Kidney (tissue), 14 donors: ENCODE results near the gene KCNJ13. TPM values are rescaled to one million over a fixed set of nuclear protein-coding genes. Genes with fewer than 3 reads are reported as not detected.
A peak's percentile ranks its signal among the peaks of the same experiment; 100 is the strongest.

Experiments
- DNase-seq, 5 donors: peaks; one replicate each; pipeline ENCODE4 v3.0.0-alpha.2; 2013 to 2020
- FAIRE-seq: peaks from 2 replicates; lab custom pipeline; 2012; peaks lifted over from hg19 to GRCh38; lab: Jason Lieb, UNC
- H3K27ac ChIP-seq, 2 donors: one replicate each; pipeline ENCODE4 v1.7.0; 2013; ENCODE audit warnings: low read depth in 2 of 2, low read length in 2 of 2, inconsistent platforms in 1 of 2
- H3K27me3 ChIP-seq: one replicate; pipeline ENCODE4 v1.7.1; 2013; ENCODE audit warnings: low read length, inconsistent platforms; ENCODE audit not compliant: control insufficient read depth, insufficient read depth
- H3K36me3 ChIP-seq, 3 donors: one replicate each; pipeline versions ENCODE4 v1.7.0 to v1.7.1; 2013; ENCODE audit warnings: low read length in 3 of 3, control low read depth in 1 of 3, inconsistent platforms in 1 of 3; ENCODE audit not compliant: insufficient read depth in 3 of 3, control insufficient read depth in 2 of 3
- H3K4me1 ChIP-seq, 3 donors: one replicate each; pipeline versions ENCODE4 v1.7.0 to v1.7.1; 2013; ENCODE audit warnings: low read length in 3 of 3, inconsistent platforms in 1 of 3, low read depth in 1 of 3; ENCODE audit not compliant: control insufficient read depth in 2 of 3, insufficient read depth in 2 of 3
- H3K4me3 ChIP-seq, 3 donors: one replicate each; pipeline versions ENCODE4 v1.7.0 to v1.8.1; 2013; ENCODE audit warnings: low read length in 3 of 3, control low read depth in 1 of 3, inconsistent platforms in 1 of 3
- H3K9ac ChIP-seq, 3 donors: one replicate each; pipeline versions ENCODE4 v1.7.0 to v1.7.1; 2013; ENCODE audit warnings: low read length in 3 of 3, control low read depth in 1 of 3, inconsistent platforms in 1 of 3
- H3K9me3 ChIP-seq, 3 donors: one replicate each; pipeline versions ENCODE4 v1.7.0 to v1.7.1; 2013; ENCODE audit warnings: low read length in 3 of 3, control low read depth in 1 of 3, inconsistent platforms in 1 of 3; ENCODE audit not compliant: control insufficient read depth in 2 of 3, insufficient read depth in 1 of 3
- CTCF ChIP-seq: IDR thresholded peaks from 3 replicates; pipeline ENCODE4 v1.5.1; 2012; ENCODE audit warnings: mild to moderate bottlenecking, moderate library complexity, borderline replicate concordance; ENCODE audit not compliant: insufficient read depth; ENCODE audit errors: extremely low read depth
- intact Hi-C: fragments of 100-400 bp; cut with DNase I; formaldehyde crosslinking; loops from one replicate; pipeline ENCODE4 v1.11.1; 2022
- polyA plus RNA-seq: library from polyadenylated mRNA; stranded (reverse); fragments of 350-450 nt; fragmentation: Illumina TruSeq; extraction: RNeasy Lipid Tissue Mini Kit (QIAGEN cat#74804); gene quantifications from one replicate; pipeline ENCODE4 v1.2.3, GENCODE V29; 2014; ENCODE audit warnings: low read depth, low replicate concordance; ENCODE audit not compliant: insufficient read depth
- total RNA-seq: library from RNA; stranded (reverse); fragmentation: NEBNext Ultra II Directional; extraction: Animal tissue kit (Norgen Biotek cat#: 25700); gene quantifications from one replicate; pipeline ENCODE4 v1.2.1, GENCODE V29; 2021
- donor health status: control.
- donor health status: control.
- donor health status: control.
- donor health status: control.
- donor health status: control.
- donor health status: DM: yes; HTN: yes; CAD: no.
- donor health status: Normal renal cell carcinoma (clear cell type).

KCNJ13 gene
- total and polyA plus RNA-seq, 2 donors from 2014 or later = 2.0 TPM; not detected in 1

GRCh38 chr2:232789082-232789481, 12.7 kb upstream of the KCNJ13 start:
- FAIRE-seq (no peak), DNase-seq (peak in 3 of 5 donors; percentile 12 to 65 (median 63))
- H3K36me3 ChIP-seq = peaks cover 26 to 38% (median 26%) of the 10 kb centered on the region in 3 donors
- H3K4me1 ChIP-seq = no peaks in the 10 kb centered on the region
- H3K27me3 ChIP-seq = no peaks in the 10 kb centered on the region
- intact Hi-C loops = no loop called here
- no peak overlapping the region for H3K9ac ChIP-seq
- H3K4me3 ChIP-seq = no peak overlapping the region
- no peak overlapping the region for H3K27ac ChIP-seq
- no peak for TF ChIP-seq CTCF
- no peaks in the 10 kb centered on the region for H3K9me3 ChIP-seq

GRCh38 chr2:232787806-232788205, 11.4 kb upstream of the KCNJ13 start:
- FAIRE-seq (no peak), DNase-seq (no peak)
- intact Hi-C loops = no loop called here
- Histone ChIP-seq H3K27ac (no peak overlapping the region), H3K27me3 (no peaks in the 10 kb centered on the region), H3K9me3 (no peaks in the 10 kb centered on the region), H3K4me1 (no peaks in the 10 kb centered on the region), H3K36me3 (peaks cover 20 to 28% (median 20%) of the 10 kb centered on the region in 3 donors), H3K9ac (no peak overlapping the region), H3K4me3 (no peak overlapping the region)
- no peak for TF ChIP-seq CTCF

GRCh38 chr2:232783278-232783677, 6.9 kb upstream of the KCNJ13 start:
- Histone ChIP-seq H3K9ac (no peak overlapping the region), H3K36me3 (peaks cover 0 to 4% (median 2%) of the 10 kb centered on the region in 3 donors), H3K27me3 (no peaks in the 10 kb centered on the region), H3K4me1 (peaks cover 0 to 15% (median 8%) of the 10 kb centered on the region in 3 donors), H3K9me3 (no peaks in the 10 kb centered on the region), H3K4me3 (no peak overlapping the region), H3K27ac (no peak overlapping the region)
- no peak for FAIRE-seq
- intact Hi-C loops = no loop called here
- DNase-seq = no peak
- TF ChIP-seq CTCF = no peak

- intact Hi-C loops = no loop called here
- FAIRE-seq = peak; percentile 95
Observed at GRCh38 chr2:232781765-232782164, 5.4 kb upstream of the KCNJ13 start.

More at GRCh38 chr2:232781765-232782164, 5.4 kb upstream of the KCNJ13 start:
- no peaks in the 10 kb centered on the region for H3K27me3 ChIP-seq
- H3K4me1 ChIP-seq = peaks cover 0 to 22% (median 8%) of the 10 kb centered on the region in 3 donors
- peaks cover 0 to 4% (median 2%) of the 10 kb centered on the region in 3 donors for H3K36me3 ChIP-seq
- no peak for DNase-seq
- H3K4me3 ChIP-seq = no peak overlapping the region
- no peak for TF ChIP-seq CTCF
- peak overlapping the region; percentile 1 to 2 for H3K27ac ChIP-seq
- H3K9ac ChIP-seq = no peak overlapping the region
- no peaks in the 10 kb centered on the region for H3K9me3 ChIP-seq
